H9 (cell line): ENCODE measurements around the gene CRACR2A. TPM values are rescaled to one million over a fixed set of nuclear protein-coding genes. Genes with fewer than 3 reads are reported as not detected.

Experiments
- DNase-seq: peaks from one replicate; pipeline ENCODE4 v3.0.0-alpha.2; 2017
- H2AFZ ChIP-seq: one replicate; pipeline ENCODE4 v1.6.1; 2013; ENCODE audit warnings: mild to moderate bottlenecking, low read length, control low read depth, moderate library complexity
- H2AK5ac ChIP-seq: 2 replicates; pipeline ENCODE4 v1.6.1; 2013; ENCODE audit warnings: low read length, control low read depth, mixed read lengths; ENCODE audit not compliant: insufficient read length
- H2BK120ac ChIP-seq: one replicate; pipeline ENCODE4 v1.6.1; 2013; ENCODE audit warnings: low read depth, mild to moderate bottlenecking, low read length, control low read depth, inconsistent platforms; ENCODE audit not compliant: poor library complexity, severe bottlenecking
- H2BK12ac ChIP-seq: 2 replicates; pipeline ENCODE4 v1.6.1; 2013; ENCODE audit warnings: low read length, control low read depth, mixed read lengths, low read depth; ENCODE audit not compliant: insufficient read length
- H2BK15ac ChIP-seq: 2 replicates; pipeline ENCODE4 v1.6.1; 2013; ENCODE audit warnings: low read depth, low read length, control low read depth
- H2BK20ac ChIP-seq: one replicate; pipeline ENCODE4 v1.6.1; 2013; ENCODE audit warnings: low read depth, mild to moderate bottlenecking, low read length, control low read depth, inconsistent platforms; ENCODE audit not compliant: poor library complexity, severe bottlenecking
- H2BK5ac ChIP-seq: 2 replicates; pipeline ENCODE4 v1.6.1; 2013; ENCODE audit warnings: low read length, control low read depth, mixed read lengths; ENCODE audit not compliant: insufficient read length
- H3K14ac ChIP-seq: 2 replicates; pipeline ENCODE4 v1.6.1; 2013; ENCODE audit warnings: low read length, control low read depth; ENCODE audit not compliant: insufficient read depth
- H3K18ac ChIP-seq: 2 replicates; pipeline ENCODE4 v1.6.1; 2013; ENCODE audit warnings: low read depth, mild to moderate bottlenecking, mixed read lengths, low read length, control low read depth; ENCODE audit not compliant: insufficient read length
- H3K23ac ChIP-seq: 2 replicates; pipeline ENCODE4 v1.6.1; 2013; ENCODE audit warnings: low read length, control low read depth, mixed read lengths, low read depth; ENCODE audit not compliant: insufficient read length
- H3K23me2 ChIP-seq: 2 replicates; pipeline ENCODE4 v1.6.1; 2013; ENCODE audit warnings: low read depth, mild to moderate bottlenecking, mixed read lengths, low read length, control low read depth; ENCODE audit not compliant: insufficient read length, poor library complexity, severe bottlenecking
- H3K27ac ChIP-seq: 2 replicates; pipeline ENCODE4 v1.5.1; 2013; ENCODE audit warnings: low read length, control low read depth, mixed read lengths, low read depth; ENCODE audit not compliant: insufficient read length
- H3K27me3 ChIP-seq: 2 replicates; pipeline ENCODE4 v1.6.1; 2013; ENCODE audit warnings: low read length, control low read depth, inconsistent platforms; ENCODE audit not compliant: insufficient read depth
- H3K4ac ChIP-seq: 2 replicates; pipeline ENCODE4 v1.6.1; 2013; ENCODE audit warnings: low read depth, mild to moderate bottlenecking, control low read depth, inconsistent platforms, low read length, moderate library complexity
- H3K4me1 ChIP-seq: 2 replicates; pipeline ENCODE4 v1.6.1; 2013; ENCODE audit warnings: low read length, control low read depth, inconsistent platforms; ENCODE audit not compliant: insufficient read depth
- H3K4me2 ChIP-seq: 2 replicates; pipeline ENCODE4 v1.6.1; 2013; ENCODE audit warnings: low read length, control low read depth, mixed read lengths; ENCODE audit not compliant: insufficient read length, insufficient read depth
- H3K56ac ChIP-seq: 2 replicates; pipeline ENCODE4 v1.6.1; 2013; ENCODE audit warnings: low read depth, mild to moderate bottlenecking, mixed read lengths, low read length, control low read depth; ENCODE audit not compliant: insufficient read length
- H3K79me1 ChIP-seq: 2 replicates; pipeline ENCODE4 v1.6.1; 2013; ENCODE audit warnings: low read depth, mild to moderate bottlenecking, moderate library complexity, low read length, control low read depth, inconsistent platforms; ENCODE audit not compliant: insufficient read depth, poor library complexity, severe bottlenecking
- H3K79me2 ChIP-seq: 2 replicates; pipeline ENCODE4 v1.6.1; 2013; ENCODE audit warnings: low read length, control low read depth, inconsistent platforms; ENCODE audit not compliant: insufficient read depth
- H3K9ac ChIP-seq: 2 replicates; pipeline ENCODE4 v1.6.1; 2013; ENCODE audit warnings: low read length, control low read depth, mixed read lengths; ENCODE audit not compliant: insufficient read length; ENCODE audit errors: extremely low read depth
- H3K9me3 ChIP-seq: one replicate; pipeline ENCODE4 v1.6.1; 2013; ENCODE audit warnings: low read depth, low read length, inconsistent platforms; ENCODE audit not compliant: control insufficient read depth
- H3T11ph ChIP-seq: one replicate; pipeline ENCODE4 v1.6.1; 2013; ENCODE audit warnings: mild to moderate bottlenecking, low read length, control low read depth, inconsistent platforms
- H4K20me1 ChIP-seq: one replicate; pipeline ENCODE4 v1.6.1; 2013; ENCODE audit not compliant: control insufficient read depth, insufficient read length, insufficient read depth
- H4K5ac ChIP-seq: 2 replicates; pipeline ENCODE4 v1.6.1; 2013; ENCODE audit warnings: low read depth, mild to moderate bottlenecking, mixed read lengths, low read length, control low read depth; ENCODE audit not compliant: insufficient read length
- H4K8ac ChIP-seq: replicated peaks from 2 replicates; pipeline ENCODE4 v1.6.1; 2013; ENCODE audit warnings: low read length, control low read depth, mixed read lengths, low read depth; ENCODE audit not compliant: insufficient read length
- H4K91ac ChIP-seq: 2 replicates; pipeline ENCODE4 v1.6.1; 2013; ENCODE audit warnings: low read depth, mild to moderate bottlenecking, moderate library complexity, mixed read lengths, low read length, control low read depth; ENCODE audit not compliant: insufficient read length
- H3K27ac Mint-ChIP-seq, 3 experiments: 2 replicates in 2 of 3; 3 replicates in 1 of 3; pipeline ENCODE4 v1.8.0; 2020 to 2021; ENCODE audit warnings: mixed read lengths in 3 of 3, mild to moderate bottlenecking in 1 of 3, moderate library complexity in 1 of 3
- H3K27me3 Mint-ChIP-seq: 2 replicates; pipeline ENCODE4 v1.8.0; 2021; ENCODE audit warnings: low read depth, mild to moderate bottlenecking, moderate library complexity, mixed read lengths
- H3K36me3 Mint-ChIP-seq, 3 experiments: 2 replicates in 2 of 3; 3 replicates in 1 of 3; pipeline ENCODE4 v1.8.0; 2020 to 2021; ENCODE audit warnings: low read depth in 3 of 3, mixed read lengths in 3 of 3; ENCODE audit not compliant: insufficient read depth in 1 of 3
- H3K4me1 Mint-ChIP-seq, 2 experiments: 2 replicates each; pipeline ENCODE4 v1.8.0; 2020; ENCODE audit warnings: mixed read lengths in 2 of 2
- H3K4me3 Mint-ChIP-seq, 2 experiments: 2 replicates in 1 of 2; 3 replicates in 1 of 2; pipeline ENCODE4 v1.8.0; 2020 to 2021; ENCODE audit warnings: mild to moderate bottlenecking in 2 of 2, mixed read lengths in 2 of 2, moderate library complexity in 1 of 2
- H3K9me3 Mint-ChIP-seq, 2 experiments: 2 replicates in 1 of 2; 3 replicates in 1 of 2; pipeline ENCODE4 v1.8.0; 2020; ENCODE audit warnings: mild to moderate bottlenecking in 2 of 2, mixed read lengths in 2 of 2, moderate library complexity in 1 of 2
- WGBS: extraction: QIAGEN DNeasy Blood & Tissue Kit; methylation state at CpG from one replicate; pipeline ENCODE4 v1.1.7; 2013; ENCODE audit warnings: missing lambda C conversion rate, low lambda C conversion rate, mixed read lengths; ENCODE audit not compliant: insufficient read length; ENCODE audit errors: extremely low coverage; 5-methylcytosine and 5-hydroxymethylcytosine counted together
- total RNA-seq: library from RNA; stranded (reverse); gene quantifications from 2 replicates; pipeline ENCODE4 v1.2.1, GENCODE V29; 2021
- TF ChIP-seq, protein P1 (sequence below): fragments of 200-600 bp; sonication (generic); conservative IDR thresholded peaks from 3 replicates; pipeline ENCODE4 v1.8.0; 2021; ENCODE audit warnings: antibody characterized with exemption, mild to moderate bottlenecking

The CRACR2A gene
- total RNA-seq, 1 experiment from 2014 or later: 2.0 TPM

- Histone ChIP-seq H3K4me1 (no peaks in the 10 kb centered on the region), H3K23ac (no peak overlapping the region), H4K91ac (no peak overlapping the region), H3K27me3 (no peaks in the 10 kb centered on the region), H2BK20ac (no peak overlapping the region), H3K79me2 (no peaks in the 10 kb centered on the region), H3K56ac (no peak overlapping the region), H3K9ac (no peak overlapping the region), H4K8ac (no peak overlapping the region), H4K20me1 (no peaks in the 10 kb centered on the region), H3K27ac (no peak overlapping the region), H2BK120ac (no peak overlapping the region), H3K4ac (no peak overlapping the region), H4K5ac (no peak overlapping the region), H2AK5ac (no peak overlapping the region), H3K79me1 (no peaks in the 10 kb centered on the region), H3K4me2 (no peak overlapping the region), H3K18ac (no peak overlapping the region), H2BK5ac (no peak overlapping the region), H3T11ph (no peak overlapping the region), H3K23me2 (no peaks in the 10 kb centered on the region), H3K14ac (no peak overlapping the region), H2BK12ac (no peak overlapping the region), H3K9me3 (no peaks in the 10 kb centered on the region), H2BK15ac (no peak overlapping the region), H2AFZ (no peak overlapping the region)
- no peak for DNase-seq
- Mint-ChIP-seq H3K9me3 (peaks cover 10 to 12% of the 10 kb centered on the region in 2 experiments; a peak in 4 of 5 replicates), H3K27ac (no peak overlapping the region), H3K4me3 (no peak overlapping the region), H3K36me3 (peaks cover 2 to 6% (median 6%) of the 10 kb centered on the region in 3 experiments; a peak in 6 of 7 replicates), H3K4me1 (peaks cover 2 to 6% of the 10 kb centered on the region in 2 experiments; a peak in 3 of 4 replicates), H3K27me3 (no peaks in the 10 kb centered on the region; the same call in none of the 2 replicates)
- no CpG with 5 or more reads among the region's 4 CpGs for WGBS
- TF ChIP-seq, protein P1, sequence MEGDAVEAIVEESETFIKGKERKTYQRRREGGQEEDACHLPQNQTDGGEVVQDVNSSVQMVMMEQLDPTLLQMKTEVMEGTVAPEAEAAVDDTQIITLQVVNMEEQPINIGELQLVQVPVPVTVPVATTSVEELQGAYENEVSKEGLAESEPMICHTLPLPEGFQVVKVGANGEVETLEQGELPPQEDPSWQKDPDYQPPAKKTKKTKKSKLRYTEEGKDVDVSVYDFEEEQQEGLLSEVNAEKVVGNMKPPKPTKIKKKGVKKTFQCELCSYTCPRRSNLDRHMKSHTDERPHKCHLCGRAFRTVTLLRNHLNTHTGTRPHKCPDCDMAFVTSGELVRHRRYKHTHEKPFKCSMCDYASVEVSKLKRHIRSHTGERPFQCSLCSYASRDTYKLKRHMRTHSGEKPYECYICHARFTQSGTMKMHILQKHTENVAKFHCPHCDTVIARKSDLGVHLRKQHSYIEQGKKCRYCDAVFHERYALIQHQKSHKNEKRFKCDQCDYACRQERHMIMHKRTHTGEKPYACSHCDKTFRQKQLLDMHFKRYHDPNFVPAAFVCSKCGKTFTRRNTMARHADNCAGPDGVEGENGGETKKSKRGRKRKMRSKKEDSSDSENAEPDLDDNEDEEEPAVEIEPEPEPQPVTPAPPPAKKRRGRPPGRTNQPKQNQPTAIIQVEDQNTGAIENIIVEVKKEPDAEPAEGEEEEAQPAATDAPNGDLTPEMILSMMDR: no peak
Measured at GRCh38 chr12:3704512-3705353, 48.2 kb downstream of the CRACR2A start.
